ENCODE measurements around the gene GP1BB.

DNA sequence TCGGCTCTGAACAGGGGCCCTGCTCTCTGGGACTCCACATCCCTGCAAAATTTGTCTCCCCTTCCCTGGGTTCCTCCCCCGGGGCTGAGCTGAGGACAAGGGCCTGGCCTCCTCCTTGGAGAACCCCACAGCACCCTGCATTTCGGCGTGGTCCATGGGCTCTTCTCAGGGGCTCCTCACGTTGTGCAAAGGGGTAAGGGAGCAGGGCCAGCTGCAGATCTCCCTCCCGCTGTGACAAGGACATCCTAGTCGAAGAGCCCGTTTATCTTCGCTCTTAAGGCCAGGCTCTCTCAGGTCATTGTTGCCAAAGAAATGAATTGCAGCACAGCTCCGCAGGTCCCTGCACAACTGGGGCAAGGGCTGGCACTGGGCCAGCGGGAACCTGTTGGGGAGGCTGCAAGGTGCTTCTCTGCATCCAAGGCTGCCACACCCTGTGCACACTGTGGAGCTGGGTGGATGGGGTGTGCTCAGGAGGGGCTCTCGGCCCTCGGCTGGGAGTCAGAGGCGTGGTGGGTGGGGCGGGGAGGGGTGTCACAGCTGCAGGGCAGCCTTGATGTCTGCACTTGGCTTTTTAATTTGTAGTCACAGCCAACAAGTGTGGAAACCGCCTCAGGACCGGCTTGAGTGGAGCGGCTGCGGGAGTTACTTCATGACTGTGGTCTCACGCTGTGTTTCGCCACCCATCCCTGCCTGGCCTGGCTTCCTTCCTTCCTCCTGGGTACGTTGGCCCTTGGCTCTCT, 35.6 kb upstream of the GP1BB start:
- TF ChIP-seq EP300 (IDR thresholded peaks at IDR 0.05) = no peak
- TF ChIP-seq, protein P1, sequence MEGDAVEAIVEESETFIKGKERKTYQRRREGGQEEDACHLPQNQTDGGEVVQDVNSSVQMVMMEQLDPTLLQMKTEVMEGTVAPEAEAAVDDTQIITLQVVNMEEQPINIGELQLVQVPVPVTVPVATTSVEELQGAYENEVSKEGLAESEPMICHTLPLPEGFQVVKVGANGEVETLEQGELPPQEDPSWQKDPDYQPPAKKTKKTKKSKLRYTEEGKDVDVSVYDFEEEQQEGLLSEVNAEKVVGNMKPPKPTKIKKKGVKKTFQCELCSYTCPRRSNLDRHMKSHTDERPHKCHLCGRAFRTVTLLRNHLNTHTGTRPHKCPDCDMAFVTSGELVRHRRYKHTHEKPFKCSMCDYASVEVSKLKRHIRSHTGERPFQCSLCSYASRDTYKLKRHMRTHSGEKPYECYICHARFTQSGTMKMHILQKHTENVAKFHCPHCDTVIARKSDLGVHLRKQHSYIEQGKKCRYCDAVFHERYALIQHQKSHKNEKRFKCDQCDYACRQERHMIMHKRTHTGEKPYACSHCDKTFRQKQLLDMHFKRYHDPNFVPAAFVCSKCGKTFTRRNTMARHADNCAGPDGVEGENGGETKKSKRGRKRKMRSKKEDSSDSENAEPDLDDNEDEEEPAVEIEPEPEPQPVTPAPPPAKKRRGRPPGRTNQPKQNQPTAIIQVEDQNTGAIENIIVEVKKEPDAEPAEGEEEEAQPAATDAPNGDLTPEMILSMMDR (IDR thresholded peaks at IDR 0.05) = no peak
- TF ChIP-seq POLR2AphosphoS5 (IDR thresholded peaks at IDR 0.05) = no peak
